SK-N-SH treated with all-trans-retinoic acid at 6 μM for 48 hours (cell line): ENCODE measurements around the gene FGD3.

Source experiments
- ATAC-seq: fragments of 200-7000 bp; cut with Tn5 transposase; 3 replicates; pipeline ENCODE4 v1.9.1; 2020; ENCODE audit warnings: mild to moderate bottlenecking, moderate library complexity
- ARNTL ChIP-seq: fragments of 450-650 bp; formaldehyde crosslinking; IDR thresholded peaks from 2 replicates; pipeline ENCODE4 v1.5.0; 2020; ENCODE audit warnings: low read depth, mild to moderate bottlenecking, moderate library complexity, borderline replicate concordance
- BACH2 ChIP-seq: fragments of 250-450 bp; sonication (Bioruptor Pico); IDR thresholded peaks from 2 replicates; pipeline ENCODE4 v1.9.0; 2021; ENCODE audit warnings: mild to moderate bottlenecking, borderline replicate concordance
- ESRRG ChIP-seq: fragments of 250-450 bp; sonication (Bioruptor Pico); IDR thresholded peaks from 2 replicates; pipeline ENCODE4 v1.6.1; 2021; ENCODE audit warnings: mild to moderate bottlenecking
- GLIS3 ChIP-seq: fragments of 250-450 bp; sonication (Bioruptor Pico); IDR thresholded peaks from 2 replicates; pipeline ENCODE4 v1.5.0; 2020; ENCODE audit warnings: mild to moderate bottlenecking, moderate library complexity
- ISL1 ChIP-seq: fragments of 250-450 bp; sonication (Bioruptor Pico); IDR thresholded peaks from 2 replicates; pipeline ENCODE4 v2.1.2; 2022; ENCODE audit warnings: mild to moderate bottlenecking, moderate library complexity
- RARB ChIP-seq: fragments of 250-450 bp; sonication (Bioruptor Pico); IDR thresholded peaks from 2 replicates; pipeline ENCODE4 v1.8.0; 2021; ENCODE audit warnings: mild to moderate bottlenecking, moderate library complexity
- TOX ChIP-seq: fragments of 250-450 bp; sonication (Bioruptor Pico); IDR thresholded peaks from 2 replicates; pipeline ENCODE4 v1.8.0; 2021; ENCODE audit warnings: mild to moderate bottlenecking, moderate library complexity, borderline replicate concordance
- ZC3H10 ChIP-seq: fragments of 250-450 bp; sonication (Bioruptor Pico); IDR thresholded peaks from 2 replicates; pipeline ENCODE4 v1.5.1; 2021; ENCODE audit warnings: mild to moderate bottlenecking, moderate library complexity
- ZFP3 ChIP-seq: fragments of 250-450 bp; sonication (Bioruptor Pico); IDR thresholded peaks from 2 replicates; pipeline ENCODE4 v1.5.0; 2020; ENCODE audit warnings: mild to moderate bottlenecking, moderate library complexity
- ZFP30 ChIP-seq: fragments of 450-650 bp; formaldehyde crosslinking; IDR thresholded peaks from 2 replicates; pipeline ENCODE4 v1.5.0; 2022; ENCODE audit warnings: mild to moderate bottlenecking, moderate library complexity
- ZNF70 ChIP-seq: fragments of 450-650 bp; formaldehyde crosslinking; IDR thresholded peaks from 2 replicates; pipeline ENCODE4 v1.5.0; 2020; ENCODE audit warnings: mild to moderate bottlenecking, moderate library complexity
- TF ChIP-seq, protein P1 (sequence below): fragments of 250-450 bp; sonication (Bioruptor Pico); IDR thresholded peaks from 2 replicates; pipeline ENCODE4 v1.8.0; 2021; ENCODE audit warnings: low read depth, mild to moderate bottlenecking, moderate library complexity, borderline replicate concordance
- TF ChIP-seq, protein P2 (sequence below): fragments of 250-450 bp; sonication (Bioruptor Pico); IDR thresholded peaks from 2 replicates; pipeline ENCODE4 v1.5.0; 2020; ENCODE audit warnings: mild to moderate bottlenecking, moderate library complexity
- TF ChIP-seq, protein P3 (sequence below): fragments of 250-450 bp; sonication (Bioruptor Pico); IDR thresholded peaks from 2 replicates; pipeline ENCODE4 v1.5.1; 2021; ENCODE audit warnings: mild to moderate bottlenecking, moderate library complexity
- TF ChIP-seq, protein P4 (sequence below): fragments of 250-450 bp; sonication (Bioruptor Pico); IDR thresholded peaks from 2 replicates; pipeline ENCODE4 v1.8.0; 2020; ENCODE audit warnings: mild to moderate bottlenecking, moderate library complexity, borderline replicate concordance
- TF ChIP-seq, protein P5 (sequence below): fragments of 250-450 bp; sonication (Bioruptor Pico); IDR thresholded peaks from 2 replicates; pipeline ENCODE4 v1.5.1; 2020; ENCODE audit warnings: low read depth, mild to moderate bottlenecking, moderate library complexity

Gene FGD3

DNA sequence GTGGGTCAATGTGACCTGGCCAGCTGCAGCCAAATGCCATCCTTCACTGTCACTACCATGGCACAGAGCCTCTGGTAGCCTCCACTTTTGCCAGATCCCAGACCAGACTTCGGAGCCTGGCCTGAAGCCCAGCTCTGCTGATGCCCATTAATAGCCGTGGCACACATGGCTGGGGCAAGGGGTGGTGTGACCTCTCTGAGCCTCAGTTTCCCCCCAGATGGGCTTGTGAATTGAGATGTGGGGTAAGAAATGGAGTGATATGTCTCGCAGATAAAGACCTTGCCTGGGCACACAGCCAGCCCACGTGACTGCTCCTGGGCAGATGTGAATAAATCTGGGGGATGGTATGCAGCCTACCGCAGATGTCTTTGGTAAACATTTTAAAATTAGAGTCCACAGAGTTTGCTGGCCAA, 125.1 kb downstream of the FGD3 start (continued):
- TF ChIP-seq, protein P1, sequence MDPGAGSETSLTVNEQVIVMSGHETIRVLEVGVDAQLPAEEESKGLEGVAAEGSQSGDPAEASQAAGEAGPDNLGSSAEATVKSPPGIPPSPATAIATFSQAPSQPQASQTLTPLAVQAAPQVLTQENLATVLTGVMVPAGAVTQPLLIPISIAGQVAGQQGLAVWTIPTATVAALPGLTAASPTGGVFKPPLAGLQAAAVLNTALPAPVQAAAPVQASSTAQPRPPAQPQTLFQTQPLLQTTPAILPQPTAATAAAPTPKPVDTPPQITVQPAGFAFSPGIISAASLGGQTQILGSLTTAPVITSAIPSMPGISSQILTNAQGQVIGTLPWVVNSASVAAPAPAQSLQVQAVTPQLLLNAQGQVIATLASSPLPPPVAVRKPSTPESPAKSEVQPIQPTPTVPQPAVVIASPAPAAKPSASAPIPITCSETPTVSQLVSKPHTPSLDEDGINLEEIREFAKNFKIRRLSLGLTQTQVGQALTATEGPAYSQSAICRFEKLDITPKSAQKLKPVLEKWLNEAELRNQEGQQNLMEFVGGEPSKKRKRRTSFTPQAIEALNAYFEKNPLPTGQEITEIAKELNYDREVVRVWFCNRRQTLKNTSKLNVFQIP (CRISPR knock-in tag), result no peak
- TF ChIP-seq, all 23 proteins: peak for 2

DNA sequence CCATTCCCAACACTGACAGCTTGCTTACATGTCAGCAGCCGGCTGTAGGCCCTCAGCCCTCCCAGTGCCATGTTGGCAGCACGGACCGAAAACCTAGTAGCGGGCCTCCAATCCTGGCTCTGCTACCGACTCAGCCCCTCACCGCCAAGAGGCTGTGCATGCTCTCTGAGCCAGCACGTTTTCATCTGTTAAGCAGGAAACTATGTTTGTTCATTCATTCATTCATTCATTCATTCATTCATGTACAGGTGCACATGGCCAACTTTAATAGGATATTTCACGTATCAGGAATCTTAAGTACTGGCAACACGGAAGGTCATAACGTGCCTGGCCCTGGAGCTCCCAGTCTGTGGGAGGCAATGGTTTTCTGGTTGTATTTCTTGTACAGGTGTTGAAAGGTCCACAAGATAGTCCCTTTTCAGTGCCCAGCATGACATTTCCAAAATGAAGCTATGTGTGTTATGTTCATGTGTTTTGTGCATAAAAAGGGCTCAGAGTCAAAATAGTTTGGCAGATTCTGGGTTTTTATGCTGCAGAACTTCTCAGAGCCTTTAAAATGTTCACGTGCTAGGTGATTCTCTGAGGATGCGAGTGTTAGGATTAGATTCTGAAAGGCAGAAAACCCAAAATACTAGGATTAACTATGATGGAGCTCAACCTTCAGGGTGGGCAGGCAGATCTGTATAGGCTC, 128.9 kb downstream of the FGD3 start:
- ATAC-seq, result no peak
- TF ChIP-seq, protein P2, sequence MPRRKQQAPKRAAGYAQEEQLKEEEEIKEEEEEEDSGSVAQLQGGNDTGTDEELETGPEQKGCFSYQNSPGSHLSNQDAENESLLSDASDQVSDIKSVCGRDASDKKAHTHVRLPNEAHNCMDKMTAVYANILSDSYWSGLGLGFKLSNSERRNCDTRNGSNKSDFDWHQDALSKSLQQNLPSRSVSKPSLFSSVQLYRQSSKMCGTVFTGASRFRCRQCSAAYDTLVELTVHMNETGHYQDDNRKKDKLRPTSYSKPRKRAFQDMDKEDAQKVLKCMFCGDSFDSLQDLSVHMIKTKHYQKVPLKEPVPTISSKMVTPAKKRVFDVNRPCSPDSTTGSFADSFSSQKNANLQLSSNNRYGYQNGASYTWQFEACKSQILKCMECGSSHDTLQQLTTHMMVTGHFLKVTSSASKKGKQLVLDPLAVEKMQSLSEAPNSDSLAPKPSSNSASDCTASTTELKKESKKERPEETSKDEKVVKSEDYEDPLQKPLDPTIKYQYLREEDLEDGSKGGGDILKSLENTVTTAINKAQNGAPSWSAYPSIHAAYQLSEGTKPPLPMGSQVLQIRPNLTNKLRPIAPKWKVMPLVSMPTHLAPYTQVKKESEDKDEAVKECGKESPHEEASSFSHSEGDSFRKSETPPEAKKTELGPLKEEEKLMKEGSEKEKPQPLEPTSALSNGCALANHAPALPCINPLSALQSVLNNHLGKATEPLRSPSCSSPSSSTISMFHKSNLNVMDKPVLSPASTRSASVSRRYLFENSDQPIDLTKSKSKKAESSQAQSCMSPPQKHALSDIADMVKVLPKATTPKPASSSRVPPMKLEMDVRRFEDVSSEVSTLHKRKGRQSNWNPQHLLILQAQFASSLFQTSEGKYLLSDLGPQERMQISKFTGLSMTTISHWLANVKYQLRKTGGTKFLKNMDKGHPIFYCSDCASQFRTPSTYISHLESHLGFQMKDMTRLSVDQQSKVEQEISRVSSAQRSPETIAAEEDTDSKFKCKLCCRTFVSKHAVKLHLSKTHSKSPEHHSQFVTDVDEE (CRISPR knock-in tag), result no peak
- TF ChIP-seq ZFP3 (no peak), TOX (no peak), ARNTL (CRISPR knock-in tag) (no peak)

DNA sequence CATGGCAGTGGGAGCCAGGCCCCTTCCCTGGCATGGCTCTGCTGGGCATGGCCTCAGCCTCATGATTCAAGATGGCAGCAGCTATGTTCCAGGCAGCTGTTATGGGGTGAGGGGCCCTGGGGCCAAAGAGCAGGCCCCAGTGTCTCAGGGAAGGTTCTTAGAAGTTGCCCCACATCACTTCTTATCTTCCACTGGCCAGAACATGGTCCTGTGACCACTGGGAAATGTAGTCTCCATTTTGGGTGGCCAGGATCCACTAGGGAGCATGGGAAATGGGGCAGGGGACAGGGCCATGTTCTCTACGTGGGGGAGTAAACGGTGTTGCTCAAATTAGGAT, 129.4 kb downstream of the FGD3 start:
- TF ChIP-seq ZFP30 (CRISPR knock-in tag) (no peak), RARB (no peak), ZNF70 (CRISPR knock-in tag) (no peak), BACH2 (CRISPR knock-in tag) (no peak), GLIS3 (CRISPR knock-in tag) (no peak), ZC3H10 (no peak), ISL1 (CRISPR knock-in tag) (no peak), ESRRG (CRISPR knock-in tag) (no peak)
- TF ChIP-seq, protein P2 (CRISPR knock-in tag), result no peak
- TF ChIP-seq, protein P3, sequence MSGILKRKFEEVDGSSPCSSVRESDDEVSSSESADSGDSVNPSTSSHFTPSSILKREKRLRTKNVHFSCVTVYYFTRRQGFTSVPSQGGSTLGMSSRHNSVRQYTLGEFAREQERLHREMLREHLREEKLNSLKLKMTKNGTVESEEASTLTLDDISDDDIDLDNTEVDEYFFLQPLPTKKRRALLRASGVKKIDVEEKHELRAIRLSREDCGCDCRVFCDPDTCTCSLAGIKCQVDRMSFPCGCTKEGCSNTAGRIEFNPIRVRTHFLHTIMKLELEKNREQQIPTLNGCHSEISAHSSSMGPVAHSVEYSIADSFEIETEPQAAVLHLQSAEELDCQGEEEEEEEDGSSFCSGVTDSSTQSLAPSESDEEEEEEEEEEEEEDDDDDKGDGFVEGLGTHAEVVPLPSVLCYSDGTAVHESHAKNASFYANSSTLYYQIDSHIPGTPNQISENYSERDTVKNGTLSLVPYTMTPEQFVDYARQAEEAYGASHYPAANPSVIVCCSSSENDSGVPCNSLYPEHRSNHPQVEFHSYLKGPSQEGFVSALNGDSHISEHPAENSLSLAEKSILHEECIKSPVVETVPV (CRISPR knock-in tag), result no peak
- TF ChIP-seq, protein P4, sequence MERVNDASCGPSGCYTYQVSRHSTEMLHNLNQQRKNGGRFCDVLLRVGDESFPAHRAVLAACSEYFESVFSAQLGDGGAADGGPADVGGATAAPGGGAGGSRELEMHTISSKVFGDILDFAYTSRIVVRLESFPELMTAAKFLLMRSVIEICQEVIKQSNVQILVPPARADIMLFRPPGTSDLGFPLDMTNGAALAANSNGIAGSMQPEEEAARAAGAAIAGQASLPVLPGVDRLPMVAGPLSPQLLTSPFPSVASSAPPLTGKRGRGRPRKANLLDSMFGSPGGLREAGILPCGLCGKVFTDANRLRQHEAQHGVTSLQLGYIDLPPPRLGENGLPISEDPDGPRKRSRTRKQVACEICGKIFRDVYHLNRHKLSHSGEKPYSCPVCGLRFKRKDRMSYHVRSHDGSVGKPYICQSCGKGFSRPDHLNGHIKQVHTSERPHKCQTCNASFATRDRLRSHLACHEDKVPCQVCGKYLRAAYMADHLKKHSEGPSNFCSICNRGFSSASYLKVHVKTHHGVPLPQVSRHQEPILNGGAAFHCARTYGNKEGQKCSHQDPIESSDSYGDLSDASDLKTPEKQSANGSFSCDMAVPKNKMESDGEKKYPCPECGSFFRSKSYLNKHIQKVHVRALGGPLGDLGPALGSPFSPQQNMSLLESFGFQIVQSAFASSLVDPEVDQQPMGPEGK (CRISPR knock-in tag), result no peak
- TF ChIP-seq, protein P5, sequence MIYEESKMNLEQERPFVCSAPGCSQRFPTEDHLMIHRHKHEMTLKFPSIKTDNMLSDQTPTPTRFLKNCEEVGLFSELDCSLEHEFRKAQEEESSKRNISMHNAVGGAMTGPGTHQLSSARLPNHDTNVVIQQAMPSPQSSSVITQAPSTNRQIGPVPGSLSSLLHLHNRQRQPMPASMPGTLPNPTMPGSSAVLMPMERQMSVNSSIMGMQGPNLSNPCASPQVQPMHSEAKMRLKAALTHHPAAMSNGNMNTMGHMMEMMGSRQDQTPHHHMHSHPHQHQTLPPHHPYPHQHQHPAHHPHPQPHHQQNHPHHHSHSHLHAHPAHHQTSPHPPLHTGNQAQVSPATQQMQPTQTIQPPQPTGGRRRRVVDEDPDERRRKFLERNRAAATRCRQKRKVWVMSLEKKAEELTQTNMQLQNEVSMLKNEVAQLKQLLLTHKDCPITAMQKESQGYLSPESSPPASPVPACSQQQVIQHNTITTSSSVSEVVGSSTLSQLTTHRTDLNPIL (CRISPR knock-in tag), result no peak
- TF ChIP-seq, protein P1 (CRISPR knock-in tag), result no peak
- no peak for ATAC-seq
